GM10266 (cell line): ENCODE measurements around the gene DCTN2.
A peak's percentile ranks its signal among the peaks of the same experiment; 100 is the strongest.

Experiments
- DNase-seq: peaks from one replicate; pipeline ENCODE4 v3.0.0; 2012; ENCODE audit errors: extremely low spot score
- CTCF ChIP-seq: IDR thresholded peaks from 2 replicates; pipeline ENCODE4 v1.5.1; 2012; ENCODE audit warnings: mild to moderate bottlenecking, low read depth; ENCODE audit not compliant: control insufficient read depth, insufficient read depth; ENCODE audit errors: missing control alignments

Gene DCTN2

GRCh38 chr12:57525615-57526383 is 21.2 kb downstream of the DCTN2 start:
- no peak for TF ChIP-seq CTCF

DNA sequence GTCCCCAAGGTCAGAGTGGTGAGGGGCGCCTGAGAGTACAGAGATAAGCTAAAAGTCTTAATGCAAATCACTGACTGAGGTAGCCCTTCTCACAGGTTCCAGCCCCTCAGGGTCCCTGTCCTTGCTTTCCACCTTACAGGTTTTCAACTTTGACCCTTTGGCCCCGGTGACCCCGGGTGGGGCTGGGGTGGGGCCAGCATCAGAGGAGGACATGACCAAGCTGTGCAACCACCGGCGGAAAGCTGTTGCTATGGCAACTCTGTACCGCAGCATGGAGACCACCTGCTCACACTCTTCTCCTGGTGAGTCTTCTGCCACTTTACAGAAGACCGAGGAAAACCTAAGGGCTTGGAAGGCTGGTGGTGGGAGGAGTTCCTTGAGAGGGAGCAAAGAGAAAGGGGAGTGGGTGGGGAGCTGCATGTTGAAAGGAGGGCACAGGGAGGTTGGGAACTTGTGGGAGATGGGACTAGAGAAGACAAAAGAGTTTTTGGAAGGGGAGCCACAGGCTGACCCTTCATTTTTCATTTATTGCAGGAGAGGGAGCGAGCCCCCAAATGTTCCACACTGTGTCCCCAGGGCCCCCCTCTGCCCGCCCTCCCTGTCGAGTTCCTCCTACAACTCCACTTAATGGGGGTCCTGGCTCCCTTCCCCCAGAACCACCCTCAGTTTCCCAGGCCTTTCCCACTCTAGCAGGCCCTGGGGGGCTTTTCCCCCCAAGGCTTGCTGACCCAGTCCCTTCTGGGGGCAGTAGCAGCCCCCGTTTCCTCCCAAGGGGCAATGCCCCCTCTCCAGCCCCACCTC is 22.0 kb downstream of the DCTN2 start:
- no peak for TF ChIP-seq CTCF
- DNase-seq = no peak

More at GRCh38 chr12:57525615-57526383, 21.2 kb downstream of the DCTN2 start:
- DNase-seq = no peak

DNA sequence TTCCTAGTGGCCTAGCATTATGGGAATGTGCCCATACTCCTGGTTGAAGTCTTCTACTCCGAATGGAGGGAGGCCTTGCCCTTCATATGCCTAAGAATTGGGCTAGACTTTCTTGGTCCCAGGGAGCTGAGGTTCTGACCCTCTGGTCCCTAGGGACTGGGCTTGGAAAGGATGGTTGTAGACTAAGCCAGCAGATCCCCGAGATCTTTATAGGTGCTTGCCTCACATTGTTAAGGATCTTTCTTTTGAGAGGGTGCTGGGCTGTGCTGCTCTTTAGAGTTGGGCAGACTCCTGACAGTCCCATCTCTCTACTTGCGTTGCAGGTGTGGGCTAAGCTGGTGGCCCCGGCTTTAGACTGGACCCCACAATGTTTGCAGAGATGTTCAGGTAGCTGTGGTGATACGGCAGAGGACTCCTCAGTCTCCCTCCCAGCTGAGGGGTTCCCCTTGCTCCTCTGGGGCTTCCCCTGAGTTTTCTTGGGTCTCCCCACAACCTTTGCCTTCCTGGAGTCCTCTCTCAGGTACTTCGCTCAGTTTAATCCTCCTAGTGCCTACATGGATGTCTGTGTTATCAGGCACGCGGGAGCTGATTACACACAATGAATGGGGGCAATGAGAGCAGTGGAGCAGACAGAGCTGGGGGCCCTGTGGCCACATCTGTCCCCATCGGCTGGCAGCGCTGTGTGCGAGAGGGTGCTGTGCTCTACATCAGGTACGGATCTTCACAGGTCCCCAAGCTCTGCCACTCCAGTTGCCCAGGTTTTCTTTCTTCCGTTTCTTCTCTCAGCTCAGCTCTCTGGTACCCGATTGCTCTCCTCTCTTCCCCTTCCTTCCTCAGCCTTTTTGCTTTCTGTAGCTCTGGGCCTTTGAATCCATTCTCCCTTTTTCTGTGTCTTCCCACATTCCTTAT is 23.0 kb downstream of the DCTN2 start:
- no peak for TF ChIP-seq CTCF
- DNase-seq = no peak

DNA sequence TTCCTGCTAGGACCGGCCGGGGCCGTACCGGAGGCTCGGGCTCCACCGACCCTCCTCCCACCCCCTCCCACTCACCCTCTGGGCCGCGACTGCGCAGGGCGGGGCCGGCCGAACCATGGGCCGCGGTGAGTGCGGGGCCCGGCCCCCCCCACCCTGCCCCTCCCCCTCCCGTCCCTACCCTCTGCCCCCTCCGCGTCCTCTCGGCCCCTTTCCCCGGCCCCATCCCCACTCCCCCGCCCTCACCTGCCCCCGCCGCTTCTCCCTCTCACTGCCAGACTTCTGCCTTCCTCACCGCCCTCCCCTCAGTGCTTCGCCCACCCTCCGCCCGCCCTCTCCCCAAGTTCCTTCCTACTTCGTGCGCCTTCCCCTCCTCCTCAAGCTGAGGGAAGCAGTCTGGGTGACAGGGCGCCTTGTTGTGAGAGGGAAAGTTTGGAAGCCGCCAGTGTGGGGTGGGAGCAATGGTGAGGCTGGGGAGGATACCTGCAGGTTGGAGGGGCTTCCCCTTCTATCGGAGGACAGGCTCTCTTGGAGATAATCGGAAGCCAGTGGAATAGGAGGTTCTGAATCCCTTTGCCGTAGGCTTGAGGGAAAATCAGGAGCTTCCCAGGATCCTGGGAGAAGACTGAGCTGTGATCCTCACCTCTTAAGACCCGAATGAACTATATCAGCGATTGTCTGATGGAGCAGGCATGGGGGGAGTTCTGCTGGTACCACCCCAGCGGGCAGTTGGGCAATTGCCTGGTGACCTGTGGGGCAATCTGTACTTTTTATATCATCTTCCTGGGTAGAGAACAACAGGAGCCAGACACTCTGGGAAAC is 23.9 kb downstream of the DCTN2 start:
- no peak for TF ChIP-seq CTCF
- no peak for DNase-seq

- peak; percentile 12 for TF ChIP-seq CTCF
- peak; percentile 99 for DNase-seq
These were observed 24.7 kb downstream of the DCTN2 start, which contains the start of gene MBD6 for GRCh38 chr12:57522011-57522886. MBD6 (plus strand) TSS chr12:57522824; CDS start chr12:57524304, 1,480 bp downstream.
